ENCODE results near the gene TMEM26.
"Not testable (repeated sequence)": the region's sequence is repeated elsewhere in the genome, so short reads cannot be mapped to it uniquely, and the experiment has no call there.

TMEM26 gene

DNA sequence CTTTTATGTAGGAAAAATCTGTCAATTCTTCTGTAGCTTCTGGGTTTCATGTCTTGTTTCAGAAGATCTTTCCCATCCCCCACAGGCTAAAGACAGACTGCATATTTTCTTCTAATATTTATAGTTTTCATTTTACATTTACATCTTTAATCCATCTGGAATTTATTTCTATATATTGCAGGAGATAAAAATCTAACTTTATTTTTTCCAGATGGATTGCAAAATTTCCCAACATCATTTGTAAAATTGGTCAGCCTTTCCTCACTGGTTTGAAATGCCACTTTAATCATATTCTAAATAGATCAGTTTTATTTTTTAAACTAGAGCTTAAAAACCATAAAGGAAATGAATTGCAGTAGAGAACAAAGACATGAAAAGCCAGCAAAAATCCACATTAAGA, 46.9 kb downstream of the TMEM26 start:
- Histone ChIP-seq H3K4me2 (no peak overlapping the region), H3K27me3 (no peaks in the 10 kb centered on the region), H3K4me1 (no peaks in the 10 kb centered on the region), H4K20me1 (no peaks in the 10 kb centered on the region), H3K27ac (no peak overlapping the region), H3K4me3 (no peak overlapping the region), H3K36me3 (no peaks in the 10 kb centered on the region), H3K9me3 (no peaks in the 10 kb centered on the region), H3K9ac (no peak overlapping the region)
- TF ChIP-seq Cebpa-rat (IDR thresholded peaks at IDR 0.05): no peak

DNA sequence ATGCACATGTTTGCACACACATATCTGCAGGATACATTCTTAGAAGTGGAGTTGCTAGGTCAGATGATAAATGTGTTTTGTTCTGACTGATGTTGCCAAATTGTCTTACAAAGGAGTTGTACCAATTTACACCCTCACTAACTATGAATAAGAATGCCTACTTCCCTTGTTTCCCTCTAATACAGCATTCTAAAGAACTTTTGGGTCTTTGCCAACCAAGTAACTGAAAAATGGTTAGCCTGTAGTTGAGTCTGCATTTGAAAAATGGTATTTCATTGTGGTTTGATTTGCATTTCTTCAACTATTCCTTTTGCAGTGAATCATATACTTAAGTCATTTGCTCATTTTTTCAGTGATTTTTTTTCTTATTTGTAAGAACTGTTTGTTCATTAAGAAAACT, 48.4 kb downstream of the TMEM26 start:
- Histone ChIP-seq H3K4me1 (no peaks in the 10 kb centered on the region), H3K4me3 (no peak overlapping the region), H3K27ac (no peak overlapping the region), H3K4me2 (no peak overlapping the region), H3K36me3 (no peaks in the 10 kb centered on the region), H3K27me3 (no peaks in the 10 kb centered on the region), H3K9me3 (no peaks in the 10 kb centered on the region), H4K20me1 (no peaks in the 10 kb centered on the region), H3K9ac (no peak overlapping the region)
- TF ChIP-seq Cebpa-rat (IDR thresholded peaks at IDR 0.05): no peak

DNA sequence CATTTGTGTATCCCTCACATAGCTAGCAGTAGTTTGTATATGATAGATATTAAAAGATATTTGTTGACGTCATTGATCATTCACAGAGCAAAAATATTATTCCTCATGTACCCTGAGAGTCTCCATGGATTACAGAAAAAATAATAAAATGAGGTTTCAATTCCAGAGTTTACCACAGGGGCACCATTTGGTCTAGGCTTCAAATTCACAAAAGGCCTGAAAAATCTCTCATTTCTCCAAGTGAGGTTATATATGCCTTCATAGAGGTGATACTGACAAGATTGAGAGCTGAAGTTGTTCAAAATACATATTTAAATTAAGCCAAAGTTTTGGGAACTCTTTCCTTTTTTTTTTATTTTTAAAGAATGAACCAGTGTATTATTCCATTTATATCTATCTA, 52.7 kb downstream of the TMEM26 start:
- H3K9ac ChIP-seq: no peak overlapping the region
- H3K9me3 ChIP-seq: no peaks in the 10 kb centered on the region
- TF ChIP-seq Cebpa-rat (IDR thresholded peaks at IDR 0.05): no peak
- no peak overlapping the region for H3K4me2 ChIP-seq
- H3K27ac ChIP-seq: no peak overlapping the region
- no peaks in the 10 kb centered on the region for H4K20me1 ChIP-seq
- peaks cover 8% of the 10 kb centered on the region; the same call in 1 of the 2 replicates for H3K4me1 ChIP-seq
- H3K27me3 ChIP-seq: no peaks in the 10 kb centered on the region
- H3K36me3 ChIP-seq: no peaks in the 10 kb centered on the region
- H3K4me3 ChIP-seq: no peak overlapping the region

DNA sequence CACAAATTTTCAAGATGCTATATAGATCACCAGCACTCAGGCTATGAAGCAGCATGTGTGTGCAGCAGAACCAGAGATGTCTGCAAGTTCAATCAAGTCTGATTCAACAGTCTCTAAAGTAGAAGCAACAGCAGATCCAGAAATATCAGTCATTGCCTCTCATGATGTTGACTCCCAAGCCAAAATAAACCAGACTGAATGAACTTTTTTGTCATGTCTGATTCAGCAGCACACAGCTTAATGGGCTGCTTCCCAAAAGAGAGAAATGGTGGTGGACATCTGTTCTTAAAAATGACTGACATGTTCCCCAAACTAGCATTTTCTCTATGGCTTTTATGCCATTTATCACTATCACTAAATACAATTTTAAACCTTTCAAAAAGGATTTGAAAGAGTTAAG, 53.8 kb downstream of the TMEM26 start:
- H3K9me3 ChIP-seq: no peaks in the 10 kb centered on the region
- peaks cover 8% of the 10 kb centered on the region; the same call in 1 of the 2 replicates for H3K4me1 ChIP-seq
- H4K20me1 ChIP-seq: no peaks in the 10 kb centered on the region
- no peaks in the 10 kb centered on the region for H3K27me3 ChIP-seq
- H3K9ac ChIP-seq: no peak overlapping the region
- H3K4me2 ChIP-seq: no peak overlapping the region
- H3K36me3 ChIP-seq: no peaks in the 10 kb centered on the region
- no peak for TF ChIP-seq Cebpa-rat (IDR thresholded peaks at IDR 0.05)
- no peak overlapping the region for H3K27ac ChIP-seq
- H3K4me3 ChIP-seq: no peak overlapping the region

DNA sequence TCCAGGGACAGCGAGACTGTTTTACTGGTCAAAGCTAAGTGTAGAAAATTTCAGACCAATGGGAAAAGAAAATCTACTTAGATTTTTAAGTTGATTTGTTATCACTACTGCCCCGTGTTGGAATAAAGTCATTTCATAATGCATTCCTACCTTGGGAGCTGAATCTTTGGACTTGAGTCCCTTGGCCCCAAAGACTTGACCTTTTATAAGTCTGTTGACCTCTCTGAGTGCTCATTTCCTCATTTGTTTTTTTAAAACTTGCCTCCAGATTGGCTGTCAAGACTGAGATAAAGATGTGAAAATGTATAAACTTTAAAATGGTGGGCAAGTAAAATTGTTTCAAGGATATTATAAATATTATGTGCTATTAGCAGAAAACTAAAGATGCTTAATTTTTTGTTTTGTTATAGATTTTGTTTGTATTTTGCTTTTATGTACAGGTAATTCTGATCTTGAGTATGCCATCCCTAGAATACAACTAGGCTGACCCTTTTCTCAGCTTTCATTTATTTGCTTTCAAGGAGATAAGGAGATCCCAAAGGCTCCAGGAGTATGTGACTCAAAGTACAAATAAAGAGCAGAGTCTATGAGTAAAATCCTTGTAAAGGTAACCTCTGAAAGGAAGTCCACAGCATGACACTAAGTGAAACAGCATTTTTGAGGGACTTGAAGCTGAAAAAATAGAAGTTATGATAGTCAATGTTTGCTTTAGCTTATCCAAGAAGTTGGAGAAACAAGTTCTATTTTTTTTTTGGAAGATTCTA, 54.6 kb downstream of the TMEM26 start:
- H3K27me3 ChIP-seq: no peaks in the 10 kb centered on the region
- no peak for TF ChIP-seq Cebpa-rat (IDR thresholded peaks at IDR 0.05)
- H3K4me2 ChIP-seq: no peak overlapping the region
- H3K27ac ChIP-seq: no peak overlapping the region
- H3K9me3 ChIP-seq: no peaks in the 10 kb centered on the region
- H4K20me1 ChIP-seq: no peaks in the 10 kb centered on the region
- H3K9ac ChIP-seq: no peak overlapping the region
- H3K4me3 ChIP-seq: no peak overlapping the region
- H3K4me1 ChIP-seq: peaks cover 8% of the 10 kb centered on the region; the same call in 1 of the 2 replicates
- H3K36me3 ChIP-seq: no peaks in the 10 kb centered on the region

DNA sequence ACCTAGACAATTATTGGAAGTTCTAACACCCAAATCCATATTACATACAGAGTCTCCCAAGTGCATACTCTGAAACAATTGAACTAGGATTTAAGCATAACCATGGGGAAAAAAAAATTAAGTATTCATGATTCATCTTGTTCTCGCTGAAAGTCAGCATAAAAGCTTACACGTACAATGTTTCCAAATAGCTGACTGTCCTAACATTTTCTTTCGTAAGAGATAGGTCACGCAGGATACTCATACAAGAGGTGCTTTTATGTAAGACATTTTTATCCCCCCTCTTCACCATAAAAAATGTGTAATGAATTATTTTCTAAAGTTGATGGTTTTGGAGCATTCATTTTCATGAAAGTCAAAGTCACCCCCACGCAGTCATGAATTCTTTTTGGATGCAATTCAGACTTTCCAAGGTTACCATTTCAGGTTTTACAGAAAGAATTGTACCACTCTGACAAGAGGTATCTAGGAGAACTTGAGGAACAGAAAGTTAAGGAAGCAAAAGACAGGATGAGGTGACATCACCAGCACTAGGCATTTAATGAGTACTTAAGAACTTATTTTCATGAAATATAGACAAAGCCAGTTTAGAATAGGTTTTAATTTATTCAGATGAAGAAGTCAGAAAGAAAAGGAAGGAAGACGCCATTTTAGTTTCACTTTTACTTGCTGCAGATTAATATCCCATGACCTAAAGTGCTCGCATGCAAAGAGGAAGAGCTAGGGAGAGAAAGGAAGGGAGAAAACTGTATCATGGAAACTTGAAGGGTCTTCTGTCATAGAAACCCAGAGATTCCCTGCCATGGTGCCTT, 55.8 kb downstream of the TMEM26 start:
- Histone ChIP-seq H3K9ac (no peak overlapping the region), H3K4me2 (peak overlapping the region; percentile 48), H3K27ac (0 out of 2 replicates have a peak overlapping the region, but pooled peaks have one; percentile 12)

DNA sequence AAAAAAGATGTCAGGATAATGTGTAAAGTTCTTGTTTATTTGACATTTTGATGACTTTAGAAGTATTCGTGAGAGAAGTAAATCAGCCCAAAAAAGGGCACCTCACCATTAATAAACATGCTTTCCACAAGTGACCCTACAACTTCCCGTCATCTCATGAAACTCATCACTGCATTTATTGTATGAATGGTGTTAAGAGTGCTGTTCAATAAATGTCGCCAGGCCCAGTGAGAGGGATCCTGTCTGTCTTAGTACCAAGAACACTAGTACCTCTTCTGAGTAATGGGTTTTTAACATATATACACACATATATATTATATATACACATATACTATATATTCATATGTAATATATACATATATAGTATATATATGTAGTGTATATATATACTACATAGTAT, 61.9 kb downstream of the TMEM26 start:
- Histone ChIP-seq H4K20me1 (no peaks in the 10 kb centered on the region), H3K9ac (no peak overlapping the region), H3K4me2 (no peak overlapping the region), H3K36me3 (no peaks in the 10 kb centered on the region), H3K9me3 (no peaks in the 10 kb centered on the region), H3K27ac (no peak overlapping the region), H3K27me3 (no peaks in the 10 kb centered on the region), H3K4me1 (no peaks in the 10 kb centered on the region), H3K4me3 (no peak overlapping the region)
- no peak for TF ChIP-seq Cebpa-rat (IDR thresholded peaks at IDR 0.05)

More for the DNA sequence above, 55.8 kb downstream of the TMEM26 start:
- H3K36me3 ChIP-seq: no peaks in the 10 kb centered on the region
- H3K9me3 ChIP-seq: no peaks in the 10 kb centered on the region
- H3K4me3 ChIP-seq: no peak overlapping the region
- TF ChIP-seq Cebpa-rat (IDR thresholded peaks at IDR 0.05): no peak
- H4K20me1 ChIP-seq: no peaks in the 10 kb centered on the region
- no peaks in the 10 kb centered on the region for H3K27me3 ChIP-seq
- H3K4me1 ChIP-seq: peaks cover 8% of the 10 kb centered on the region; the same call in 1 of the 2 replicates

DNA sequence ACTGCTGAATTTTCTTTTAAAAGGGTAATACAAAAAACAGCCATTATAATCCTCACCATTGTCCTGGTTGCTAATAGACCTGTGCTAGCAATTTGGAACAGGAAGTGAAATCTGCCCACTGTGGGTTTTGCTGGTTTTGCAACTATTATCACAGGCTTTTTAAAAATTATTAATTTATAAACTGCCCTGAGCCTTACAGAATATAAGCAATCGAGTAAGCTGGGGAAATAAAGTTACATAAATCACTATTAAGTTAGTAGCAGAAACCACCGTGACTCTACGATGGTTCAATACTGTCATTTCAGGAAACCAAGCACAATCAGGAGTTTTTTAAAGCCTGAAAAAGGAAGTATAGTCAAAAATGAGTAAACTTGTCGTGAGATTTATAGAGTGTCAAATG, 62.3 kb downstream of the TMEM26 start:
- H3K9ac ChIP-seq: no peak overlapping the region
- no peak overlapping the region for H3K4me3 ChIP-seq
- no peak overlapping the region for H3K4me2 ChIP-seq
- no peaks in the 10 kb centered on the region for H3K4me1 ChIP-seq
- no peak overlapping the region for H3K27ac ChIP-seq
- H4K20me1 ChIP-seq: no peaks in the 10 kb centered on the region
- TF ChIP-seq Cebpa-rat (IDR thresholded peaks at IDR 0.05): no peak
- H3K27me3 ChIP-seq: no peaks in the 10 kb centered on the region
- no peaks in the 10 kb centered on the region for H3K36me3 ChIP-seq
- H3K9me3 ChIP-seq: no peaks in the 10 kb centered on the region

DNA sequence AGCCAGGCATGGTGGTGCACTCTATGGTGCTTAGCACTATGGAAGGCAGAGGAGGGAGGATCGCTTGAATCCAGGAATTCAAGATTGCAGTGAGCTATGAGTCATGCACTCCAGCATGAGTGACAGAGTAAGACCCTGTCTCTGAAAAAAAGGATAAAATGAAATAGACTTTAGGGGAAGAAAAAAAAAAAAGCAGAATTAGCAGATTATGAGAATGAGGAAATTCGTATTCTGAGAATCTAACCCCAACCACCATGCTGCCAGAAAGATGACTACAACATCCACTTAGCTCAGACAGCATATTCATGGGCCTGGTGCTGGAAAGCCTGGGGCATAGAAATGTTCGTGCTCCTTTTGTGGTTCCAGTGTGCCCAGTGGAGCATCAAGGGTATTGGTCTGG, 63.3 kb downstream of the TMEM26 start:
- no peak for TF ChIP-seq Cebpa-rat (IDR thresholded peaks at IDR 0.05)
- Histone ChIP-seq H3K27ac (no peak overlapping the region), H3K4me3 (no peak overlapping the region), H3K27me3 (no peaks in the 10 kb centered on the region), H3K9ac (no peak overlapping the region), H3K4me1 (no peaks in the 10 kb centered on the region), H3K9me3 (no peaks in the 10 kb centered on the region), H3K4me2 (no peak overlapping the region), H3K36me3 (no peaks in the 10 kb centered on the region), H4K20me1 (no peaks in the 10 kb centered on the region)

DNA sequence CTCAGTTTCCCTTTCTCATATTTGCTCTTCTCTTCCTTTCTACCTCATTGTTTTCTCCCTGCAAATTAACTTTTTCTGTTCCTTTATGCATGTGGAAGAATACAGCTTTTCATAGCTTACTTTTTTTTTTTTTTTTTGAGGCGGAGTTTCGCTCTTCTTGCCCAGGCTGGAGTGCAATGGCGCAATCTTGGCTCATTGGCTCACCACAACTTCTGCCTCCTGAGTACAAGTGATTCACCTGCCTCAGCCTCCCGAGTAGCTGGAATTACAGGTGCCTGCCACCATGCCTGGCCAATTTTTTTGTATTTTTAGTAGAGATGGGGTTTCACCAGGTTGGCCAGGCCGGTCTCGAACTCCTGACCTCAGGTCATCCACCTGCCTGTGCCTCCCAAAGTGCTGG, 64.2 kb downstream of the TMEM26 start:
- not testable (repeated sequence) for H3K9me3 ChIP-seq, H4K20me1 ChIP-seq, H3K9ac ChIP-seq, H3K27me3 ChIP-seq, H3K4me3 ChIP-seq, H3K27ac ChIP-seq, H3K4me2 ChIP-seq, H3K4me1 ChIP-seq, H3K36me3 ChIP-seq
